GM18517 (cell line): Measurements from ENCODE around the gene MAFB.

Source experiments
- ATAC-seq: cut with Tn5 transposase; IDR thresholded peaks from one replicate; pipeline ENCODE4 v1.9.1; 2021; ENCODE audit warnings: mild to moderate bottlenecking, moderate library complexity; ENCODE audit not compliant: unreplicated experiment

MAFB gene

GRCh38 chr20:40635971-40636370 is 53.1 kb downstream of the MAFB start:
- no peak for ATAC-seq
